Osteocyte (in vitro differentiated cells): ENCODE results near the gene AARSD1. TPM values are rescaled to one million over a fixed set of nuclear protein-coding genes. Genes with fewer than 3 reads are reported as not detected.

Experiments used
- DNase-seq: peaks from one replicate; pipeline ENCODE4 v3.0.0; 2021; ENCODE audit warnings: mixed read lengths; ENCODE audit not compliant: unreplicated experiment; ENCODE audit errors: extremely low spot score
- H3K27ac Mint-ChIP-seq: one replicate; pipeline ENCODE4 v1.8.0; 2021; ENCODE audit warnings: mild to moderate bottlenecking, mixed read lengths; ENCODE audit not compliant: unreplicated experiment
- H3K27me3 Mint-ChIP-seq: one replicate; pipeline ENCODE4 v1.8.0; 2021; ENCODE audit warnings: mixed read lengths; ENCODE audit not compliant: unreplicated experiment
- H3K36me3 Mint-ChIP-seq: one replicate; pipeline ENCODE4 v1.8.0; 2021; ENCODE audit warnings: mixed read lengths; ENCODE audit not compliant: unreplicated experiment
- H3K4me1 Mint-ChIP-seq: one replicate; pipeline ENCODE4 v1.8.0; 2021; ENCODE audit warnings: mixed read lengths; ENCODE audit not compliant: unreplicated experiment
- H3K4me3 Mint-ChIP-seq: one replicate; pipeline ENCODE4 v1.8.0; 2021; ENCODE audit warnings: mild to moderate bottlenecking, moderate library complexity, mixed read lengths; ENCODE audit not compliant: unreplicated experiment
- H3K9me3 Mint-ChIP-seq: one replicate; pipeline ENCODE4 v1.8.0; 2021; ENCODE audit warnings: mixed read lengths; ENCODE audit not compliant: unreplicated experiment
- CTCF ChIP-seq: fragments of 200-600 bp; sonication (generic); IDR thresholded peaks from 2 replicates; pipeline ENCODE4 v1.5.0; 2021; ENCODE audit warnings: antibody characterized with exemption, mild to moderate bottlenecking, moderate library complexity
- total RNA-seq: library from RNA; stranded (reverse); gene quantifications from 2 replicates; pipeline ENCODE4 v1.2.1, GENCODE V29; 2021

AARSD1 gene
- total RNA-seq, 1 donor from 2014 or later, result 50.6 TPM

DNA sequence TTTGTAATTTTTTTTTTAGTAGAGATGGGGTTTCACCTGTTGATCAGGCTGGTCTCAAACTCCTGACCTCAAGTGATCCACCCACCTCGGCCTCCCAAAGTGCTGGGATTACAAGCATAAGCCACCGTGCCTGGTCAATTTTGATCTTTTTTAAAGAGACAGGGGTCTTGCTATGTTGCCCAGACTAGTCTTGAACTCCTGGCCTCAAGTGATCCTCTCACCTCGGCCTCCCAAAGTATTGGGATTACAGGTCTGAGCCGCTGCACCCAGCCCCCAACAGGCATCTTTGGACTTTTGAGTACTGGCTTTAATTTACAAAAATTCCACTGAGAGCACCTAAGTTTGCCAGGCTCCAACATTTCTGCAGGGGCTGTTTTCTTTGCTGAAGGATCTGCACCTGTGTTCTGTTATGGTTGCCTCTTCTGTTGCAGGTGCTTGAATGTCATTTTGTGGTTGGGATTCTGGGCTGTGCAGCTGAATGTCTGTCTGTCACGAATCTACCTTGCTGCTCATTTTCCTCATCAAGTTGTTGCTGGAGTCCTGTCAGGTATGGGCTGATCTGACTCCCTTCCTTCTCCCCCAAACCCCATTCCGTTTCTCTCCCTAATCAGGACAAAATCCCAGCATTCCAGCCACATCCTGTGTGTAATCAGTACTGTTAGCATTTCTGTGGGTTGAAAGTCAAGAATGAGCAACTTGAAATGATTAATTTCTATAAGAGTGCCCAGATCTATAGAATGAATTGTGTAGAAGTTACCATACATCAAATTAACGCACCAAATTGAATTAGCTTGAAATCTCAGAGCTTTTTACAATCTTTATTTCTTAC lies 55.2 kb downstream of the AARSD1 start:
- Mint-ChIP-seq H3K9me3 (no peaks in the 10 kb centered on the region), H3K27me3 (peaks cover 36% of the 10 kb centered on the region), H3K4me3 (no peak overlapping the region), H3K27ac (no peak overlapping the region), H3K36me3 (no peaks in the 10 kb centered on the region), H3K4me1 (no peaks in the 10 kb centered on the region)
- DNase-seq, result no peak
- TF ChIP-seq CTCF, result no peak

GRCh38 chr17:42906772-42907446 lies 57.3 kb downstream of the AARSD1 start:
- Mint-ChIP-seq H3K4me1 (no peaks in the 10 kb centered on the region), H3K27me3 (peaks cover 38% of the 10 kb centered on the region), H3K27ac (no peak overlapping the region), H3K9me3 (no peaks in the 10 kb centered on the region), H3K36me3 (no peaks in the 10 kb centered on the region), H3K4me3 (no peak overlapping the region)
- no peak for TF ChIP-seq CTCF
- DNase-seq, result no peak

GRCh38 chr17:42904110-42904469 lies 60.2 kb downstream of the AARSD1 start:
- peaks cover 44% of the 10 kb centered on the region for H3K27me3 Mint-ChIP-seq

GRCh38 chr17:42901535-42902229 lies 62.6 kb downstream of the AARSD1 start:
- H3K27me3 Mint-ChIP-seq, result peaks cover 35% of the 10 kb centered on the region

More at GRCh38 chr17:42904110-42904469, 60.2 kb downstream of the AARSD1 start:
- no peak overlapping the region for H3K4me3 Mint-ChIP-seq
- no peak for TF ChIP-seq CTCF
- no peak overlapping the region for H3K27ac Mint-ChIP-seq
- H3K9me3 Mint-ChIP-seq, result no peaks in the 10 kb centered on the region
- no peaks in the 10 kb centered on the region for H3K4me1 Mint-ChIP-seq
- no peaks in the 10 kb centered on the region for H3K36me3 Mint-ChIP-seq
- no peak for DNase-seq

More at GRCh38 chr17:42901535-42902229, 62.6 kb downstream of the AARSD1 start:
- Mint-ChIP-seq H3K9me3 (no peaks in the 10 kb centered on the region), H3K27ac (no peak overlapping the region), H3K4me3 (no peak overlapping the region), H3K36me3 (no peaks in the 10 kb centered on the region), H3K4me1 (no peaks in the 10 kb centered on the region)
- no peak for TF ChIP-seq CTCF
- DNase-seq, result no peak

Other genes with a start within 250 kb of the AARSD1 start
- gene EZH1, start 219.4 kb downstream of the AARSD1 start, total RNA-seq, result 44.8 and 47.6 TPM in 2 replicates
- 1.6 and 2.4 TPM in 2 replicates for gene RAMP2, start 203.2 kb downstream of the AARSD1 start, total RNA-seq
- 63.9 and 66.1 TPM in 2 replicates for gene VPS25, start 191.0 kb downstream of the AARSD1 start, total RNA-seq
- 0.16 TPM in 2 replicates for gene WNK4, start 183.8 kb downstream of the AARSD1 start, total RNA-seq
- 51.2 and 51.5 TPM in 2 replicates for gene COA3, start 165.8 kb downstream of the AARSD1 start, total RNA-seq
- 0.31 and 0.51 TPM in 2 replicates for gene CNTD1, start 165.6 kb downstream of the AARSD1 start, total RNA-seq
- gene BECN1, start 140.2 kb downstream of the AARSD1 start, total RNA-seq, result 68.1 and 69.1 TPM in 2 replicates
- gene PSME3, start 131.1 kb downstream of the AARSD1 start, total RNA-seq, result 111 and 121 TPM in 2 replicates
- gene AOC2, start 119.9 kb downstream of the AARSD1 start, total RNA-seq, result 1.8 and 2.2 TPM in 2 replicates
- gene AOC3, start 113.3 kb downstream of the AARSD1 start, total RNA-seq, result 1.1 and 1.3 TPM in 2 replicates
- not detected in 2 replicates for gene G6PC1, start 63.7 kb downstream of the AARSD1 start, total RNA-seq
- gene PTGES3L, start 15.6 kb upstream of the AARSD1 start, total RNA-seq, result 0.35 and 0.50 TPM in 2 replicates
- 11.7 and 12.5 TPM in 2 replicates for gene RUNDC1, start 16.1 kb upstream of the AARSD1 start, total RNA-seq
- gene RPL27, start 34.0 kb upstream of the AARSD1 start, total RNA-seq, result 956 and 1,010 TPM in 2 replicates
- gene IFI35, start 42.3 kb upstream of the AARSD1 start, total RNA-seq, result 34.4 and 41.6 TPM in 2 replicates
- 439 and 505 TPM in 2 replicates for gene VAT1, start 57.9 kb upstream of the AARSD1 start, total RNA-seq
- 0.91 and 1.5 TPM in 2 replicates for gene RND2, start 60.8 kb upstream of the AARSD1 start, total RNA-seq
- gene BRCA1, start 160.9 kb upstream of the AARSD1 start, total RNA-seq, result 6.8 and 7.3 TPM in 2 replicates
- gene NBR1, start 206.8 kb upstream of the AARSD1 start, total RNA-seq, result 102 and 104 TPM in 2 replicates
- 7.2 and 9.0 TPM in 2 replicates for gene TMEM106A, start 247.4 kb upstream of the AARSD1 start, total RNA-seq